Measurements from ENCODE around the gene ADPRS.
A peak's percentile ranks its signal among the peaks of the same experiment; 100 is the strongest.

The ADPRS gene, protein sequence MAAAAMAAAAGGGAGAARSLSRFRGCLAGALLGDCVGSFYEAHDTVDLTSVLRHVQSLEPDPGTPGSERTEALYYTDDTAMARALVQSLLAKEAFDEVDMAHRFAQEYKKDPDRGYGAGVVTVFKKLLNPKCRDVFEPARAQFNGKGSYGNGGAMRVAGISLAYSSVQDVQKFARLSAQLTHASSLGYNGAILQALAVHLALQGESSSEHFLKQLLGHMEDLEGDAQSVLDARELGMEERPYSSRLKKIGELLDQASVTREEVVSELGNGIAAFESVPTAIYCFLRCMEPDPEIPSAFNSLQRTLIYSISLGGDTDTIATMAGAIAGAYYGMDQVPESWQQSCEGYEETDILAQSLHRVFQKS

DNA sequence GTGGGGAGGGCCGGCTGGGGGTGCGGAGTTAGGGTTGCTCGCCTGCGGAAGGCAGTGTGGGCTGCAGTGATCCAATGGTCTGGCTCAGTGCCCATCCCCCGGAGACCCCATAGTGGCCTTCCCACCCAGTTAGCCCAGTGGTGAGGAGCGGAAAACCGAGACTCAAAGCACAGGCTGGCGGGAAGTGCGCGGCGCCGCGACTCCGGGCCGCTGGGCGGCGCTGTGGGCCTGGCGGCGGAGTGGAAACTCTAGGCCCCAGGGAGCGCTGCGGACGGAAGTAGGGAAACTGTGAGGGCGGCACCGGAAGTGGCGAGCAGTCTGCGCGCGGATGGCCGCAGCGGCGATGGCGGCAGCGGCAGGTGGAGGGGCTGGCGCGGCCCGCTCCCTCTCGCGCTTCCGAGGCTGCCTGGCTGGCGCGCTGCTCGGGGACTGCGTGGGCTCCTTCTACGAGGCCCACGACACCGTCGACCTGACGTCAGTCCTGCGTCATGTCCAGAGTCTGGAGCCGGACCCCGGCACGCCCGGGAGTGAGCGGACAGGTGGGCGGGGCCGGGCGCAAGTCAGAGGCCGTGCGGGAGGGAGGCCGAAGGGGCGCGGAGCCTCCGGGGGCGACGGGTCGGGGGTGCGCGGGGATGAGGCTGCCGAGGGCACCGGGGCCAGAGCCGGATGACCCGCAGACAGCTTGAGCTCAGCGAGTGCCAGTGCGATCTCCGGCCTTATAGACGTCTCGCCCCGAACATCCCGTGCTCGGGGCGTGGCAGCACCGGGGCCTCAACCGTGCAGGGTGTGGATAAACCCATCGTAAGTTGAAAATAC, at the start of gene ADPRS:
ADPRS (plus strand) TSS at position 316 of the 816 bp plus-strand sequence; CDS start at position 329, 13 bp downstream.
- DNase-seq (ENCODE audit: low read depth): peak; percentile 88

DNA sequence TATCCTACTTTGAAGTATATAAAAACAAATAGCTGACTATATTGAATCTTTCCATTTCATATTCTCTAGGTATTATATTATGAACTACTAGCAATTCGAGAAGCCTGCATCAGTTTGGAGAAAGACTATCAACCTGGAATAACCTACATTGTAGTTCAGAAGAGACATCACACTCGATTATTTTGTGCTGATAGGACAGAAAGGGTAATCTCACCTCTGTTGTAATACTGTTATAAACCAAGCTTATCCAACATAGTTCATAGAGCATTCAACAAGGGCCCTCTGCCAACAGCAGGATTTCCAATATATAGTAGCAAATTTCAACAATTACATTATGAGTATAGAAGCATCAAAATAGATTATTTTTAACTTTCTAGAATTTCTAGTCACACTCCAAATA, 48.5 kb upstream of the ADPRS start:
- no peak for DNase-seq (ENCODE audit: low read depth)

DNA sequence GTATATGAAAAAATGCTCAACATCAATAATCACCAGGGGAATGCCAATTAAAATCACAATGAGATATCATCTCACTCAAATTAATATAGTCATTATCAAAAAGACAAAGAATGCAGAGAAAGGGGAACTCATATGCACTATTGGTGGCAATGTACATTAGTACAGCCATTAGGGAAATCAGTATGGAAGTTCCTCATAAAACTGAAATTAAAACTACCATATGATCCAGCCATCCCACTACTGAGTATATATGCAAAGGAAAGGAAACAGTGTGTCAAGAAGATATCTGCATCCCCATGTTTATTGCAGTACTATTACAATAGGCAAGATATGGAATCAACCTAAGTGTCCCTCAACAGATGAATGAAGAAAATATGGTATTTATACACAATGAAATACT, 36.9 kb upstream of the ADPRS start:
- DNase-seq (ENCODE audit: low read depth): no peak

DNA sequence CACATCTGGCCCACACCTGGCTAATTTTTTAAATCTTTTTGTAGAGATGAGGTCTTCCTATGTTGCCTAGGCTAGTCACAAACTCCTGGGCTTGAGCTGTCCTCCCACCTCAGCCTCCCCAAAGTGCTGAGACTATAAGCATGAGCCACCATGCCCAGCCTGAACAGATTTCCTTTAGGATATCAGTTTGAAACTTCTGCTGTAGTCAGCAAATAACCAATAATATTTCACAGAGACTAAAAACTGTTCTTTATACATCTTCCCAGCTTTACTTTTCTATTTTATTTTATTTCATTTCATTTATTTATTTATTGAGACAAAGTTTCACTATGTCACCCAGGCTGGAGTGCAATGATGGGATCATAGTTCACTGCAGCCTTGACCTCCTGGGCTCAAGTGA, 34.7 kb upstream of the ADPRS start:
- DNase-seq (ENCODE audit: low read depth): no peak

DNA sequence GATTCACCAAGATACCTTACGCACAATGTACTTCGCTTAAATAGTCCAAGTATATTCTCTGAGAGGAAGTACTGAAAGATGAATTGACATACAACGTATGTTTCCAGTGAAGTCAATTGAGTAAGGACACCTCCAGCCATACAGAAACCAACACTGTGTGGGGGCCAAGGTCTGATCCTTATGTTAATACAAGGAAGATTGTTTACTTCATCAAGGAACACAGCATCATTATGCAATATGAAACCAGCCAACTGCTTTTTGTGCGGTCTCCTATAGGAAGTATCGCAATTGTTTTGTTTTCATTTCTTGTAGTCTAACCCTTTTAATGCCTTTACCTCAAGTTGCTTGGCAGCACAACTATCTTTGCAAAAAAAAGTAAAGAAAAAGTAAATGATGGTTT, 33.0 kb upstream of the ADPRS start:
- no peak for DNase-seq (ENCODE audit: low read depth)

DNA sequence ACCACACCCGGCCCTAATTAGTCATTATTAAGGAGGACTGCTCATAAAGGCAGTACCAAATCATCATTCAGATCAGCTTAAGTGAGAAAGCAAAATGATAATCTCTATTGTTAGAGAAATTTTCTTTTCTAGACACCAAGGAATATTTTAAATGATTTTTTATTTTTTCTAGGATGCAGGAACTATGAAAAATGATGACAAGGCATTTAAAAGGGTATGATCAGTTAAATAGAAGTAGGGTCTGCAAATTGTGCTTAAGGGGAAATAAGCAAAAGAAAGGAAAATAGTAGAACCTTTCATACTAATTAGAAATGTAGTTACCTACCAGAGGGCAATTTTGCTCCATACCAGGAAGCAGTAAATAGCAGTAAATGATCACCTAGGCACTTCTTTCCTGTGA, 26.4 kb upstream of the ADPRS start:
- DNase-seq (ENCODE audit: low read depth): no peak

DNA sequence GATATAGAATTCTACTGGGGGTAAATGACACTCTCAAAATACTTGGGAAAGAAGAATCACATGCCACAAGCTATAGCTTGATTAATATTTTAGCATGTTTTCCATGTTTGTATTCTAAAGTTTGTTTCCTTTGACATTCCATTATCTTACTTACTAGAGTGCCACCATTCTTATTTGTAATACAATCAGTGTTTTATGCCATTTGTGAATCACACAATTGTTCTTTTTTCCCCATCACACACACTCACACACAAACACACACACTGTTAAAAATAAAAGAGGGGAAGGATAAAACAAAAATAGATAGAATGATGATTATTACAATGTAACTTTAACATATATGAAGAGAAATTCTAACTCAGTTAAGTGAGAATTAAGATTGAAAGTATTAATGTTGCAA, 20.8 kb upstream of the ADPRS start:
- no peak for DNase-seq (ENCODE audit: low read depth)

DNA sequence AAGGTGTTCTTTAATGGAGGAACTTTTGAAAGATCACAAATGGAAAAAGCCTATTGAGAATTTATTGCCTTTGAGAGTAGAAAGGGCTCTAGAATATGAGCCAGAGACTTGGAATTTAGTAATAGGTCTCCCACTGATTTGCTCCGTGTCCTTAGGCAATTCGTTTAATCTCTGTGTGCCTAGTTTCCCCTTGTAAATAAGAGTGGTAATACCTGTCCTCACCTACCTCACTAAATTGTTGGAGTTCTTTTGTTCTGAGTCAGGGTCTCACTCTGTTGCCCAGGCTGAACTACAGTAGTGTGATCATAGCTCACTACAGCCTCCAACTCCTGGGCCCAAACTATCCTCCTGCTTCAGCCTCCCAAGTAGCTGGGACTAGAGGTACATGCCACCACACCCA, 19.8 kb upstream of the ADPRS start:
- no peak for DNase-seq (ENCODE audit: low read depth)

DNA sequence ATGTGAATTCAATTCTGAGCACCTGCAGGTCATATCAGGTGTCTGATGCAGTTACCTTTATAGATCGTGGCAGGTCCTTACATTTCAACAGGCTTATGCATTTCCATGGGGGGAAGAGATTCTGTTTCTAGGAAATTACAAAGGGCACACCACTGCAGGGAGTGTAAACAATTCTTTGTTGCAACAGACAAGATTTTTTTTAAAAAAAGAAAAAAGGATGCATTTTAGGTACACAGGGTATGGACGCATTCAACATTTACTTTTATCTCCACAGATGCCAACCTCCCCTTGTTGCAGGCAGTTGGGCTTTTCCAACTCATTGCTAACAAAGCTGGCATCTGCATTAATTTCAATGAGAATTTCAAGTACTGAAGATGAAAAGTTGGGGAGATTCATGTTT, 18.3 kb upstream of the ADPRS start:
- no peak for DNase-seq (ENCODE audit: low read depth)

DNA sequence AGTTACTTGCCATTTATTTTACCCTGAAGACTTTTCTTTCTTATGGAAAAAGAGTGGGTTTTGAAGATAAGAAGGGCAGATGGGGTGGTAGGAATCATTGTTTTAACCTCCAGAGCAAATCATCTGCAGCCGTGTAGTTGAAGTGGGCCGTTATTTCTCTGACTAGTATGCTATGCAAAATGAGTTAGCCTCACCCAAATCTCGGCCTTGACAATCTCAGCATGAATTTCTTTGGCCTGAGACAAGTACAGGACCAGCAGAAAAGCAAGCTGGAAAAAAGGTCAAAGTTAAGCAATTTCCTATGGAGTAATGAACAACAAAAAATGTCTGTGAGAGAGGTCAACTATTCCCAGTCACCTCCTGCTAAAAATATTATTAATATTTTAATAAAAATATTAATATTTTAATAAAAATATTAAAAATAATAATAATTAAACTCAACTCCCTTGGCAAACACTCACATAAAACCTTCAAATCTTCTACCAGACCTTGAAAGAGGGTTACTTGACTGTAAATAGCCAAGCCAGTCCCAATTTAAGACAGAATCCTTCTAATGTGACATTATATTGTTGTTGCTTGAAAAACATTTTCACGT, 11.6 kb upstream of the ADPRS start:
- DNase-seq (ENCODE audit: low read depth): no peak

DNA sequence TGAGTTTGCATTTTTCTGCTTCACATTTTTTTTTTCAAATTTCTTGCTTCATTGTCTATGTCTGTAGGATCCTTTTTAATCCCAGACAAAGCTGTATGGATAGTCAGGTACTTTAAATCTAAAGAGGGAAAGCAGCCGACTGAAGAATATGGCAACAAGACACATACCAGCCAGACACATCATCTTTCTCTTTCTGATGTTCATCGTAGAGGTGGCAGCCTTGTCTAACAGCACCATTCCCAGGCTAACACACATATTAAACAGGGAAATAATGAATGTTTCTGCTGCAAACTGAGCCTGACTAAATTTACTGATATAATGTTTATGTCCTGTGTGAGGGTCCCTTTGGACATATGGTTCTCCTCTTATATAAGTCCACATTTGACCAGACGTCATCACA, 8.5 kb upstream of the ADPRS start:
- DNase-seq (ENCODE audit: low read depth): no peak

DNA sequence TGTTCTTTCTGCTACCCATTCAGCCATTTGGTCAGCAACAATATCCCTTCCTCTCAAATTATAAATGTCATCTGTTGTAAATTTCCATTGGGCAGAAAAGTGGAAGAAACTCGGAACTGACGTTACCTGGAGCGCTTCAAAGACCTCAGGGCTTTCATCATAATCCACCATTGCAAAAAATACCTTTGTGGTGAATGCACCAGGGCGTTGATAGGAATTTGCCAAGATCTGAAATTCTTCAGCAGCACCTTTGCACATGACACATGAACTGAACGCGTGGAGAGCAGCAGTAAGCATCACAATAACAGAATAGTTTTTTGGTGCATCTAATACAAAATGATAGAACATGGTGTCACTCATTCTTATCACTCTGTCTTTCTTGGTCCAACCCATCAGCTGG, 7.9 kb upstream of the ADPRS start:
- DNase-seq (ENCODE audit: low read depth): no peak

DNA sequence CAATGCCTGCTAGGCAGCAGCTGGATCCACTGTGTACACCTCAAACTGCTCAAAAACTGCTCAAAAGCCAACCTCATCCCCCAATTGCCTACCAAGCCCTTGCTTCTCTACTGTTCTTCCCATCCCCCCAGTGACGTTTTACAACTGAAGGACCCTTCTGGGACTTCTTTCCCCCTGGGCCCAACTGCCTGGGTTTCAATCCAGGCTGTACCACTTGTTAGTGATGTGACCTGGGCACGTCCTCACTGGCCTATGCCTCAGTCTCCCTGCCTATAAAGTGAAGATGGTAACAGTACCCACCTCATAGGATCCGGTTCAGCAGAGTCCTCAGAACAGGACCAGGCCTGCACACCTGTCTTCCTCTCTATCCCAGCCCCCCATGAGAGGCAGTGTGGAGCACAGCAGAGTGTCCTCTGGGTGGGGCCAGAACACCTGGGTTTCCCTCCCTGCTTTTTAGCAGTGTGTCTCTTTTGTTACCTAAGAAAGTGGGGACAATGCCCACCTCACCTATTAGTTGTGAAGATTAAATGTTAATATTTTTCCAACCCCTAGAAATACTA, 6.7 kb upstream of the ADPRS start:
- no peak for DNase-seq (ENCODE audit: low read depth)

DNA sequence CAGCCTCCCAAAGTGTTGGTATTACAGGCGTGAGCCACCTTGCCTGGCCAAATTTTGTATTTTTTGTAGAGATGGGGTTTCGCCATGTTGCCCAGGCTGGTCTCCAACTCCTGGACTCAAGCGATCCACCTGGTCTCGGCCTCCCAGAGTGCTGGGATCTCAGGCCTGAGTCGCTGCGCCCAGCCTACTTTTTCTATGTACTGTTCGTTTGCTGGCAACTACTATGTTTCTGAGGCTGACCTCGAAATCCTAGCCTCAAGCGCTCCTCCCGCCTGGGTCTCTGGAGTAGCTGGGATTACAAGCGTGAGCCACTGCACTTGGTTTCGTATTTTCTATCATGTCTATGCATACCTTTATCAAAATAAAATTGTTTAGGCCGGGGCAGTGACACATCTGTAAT, 5.5 kb upstream of the ADPRS start:
- DNase-seq (ENCODE audit: low read depth): no peak

DNA sequence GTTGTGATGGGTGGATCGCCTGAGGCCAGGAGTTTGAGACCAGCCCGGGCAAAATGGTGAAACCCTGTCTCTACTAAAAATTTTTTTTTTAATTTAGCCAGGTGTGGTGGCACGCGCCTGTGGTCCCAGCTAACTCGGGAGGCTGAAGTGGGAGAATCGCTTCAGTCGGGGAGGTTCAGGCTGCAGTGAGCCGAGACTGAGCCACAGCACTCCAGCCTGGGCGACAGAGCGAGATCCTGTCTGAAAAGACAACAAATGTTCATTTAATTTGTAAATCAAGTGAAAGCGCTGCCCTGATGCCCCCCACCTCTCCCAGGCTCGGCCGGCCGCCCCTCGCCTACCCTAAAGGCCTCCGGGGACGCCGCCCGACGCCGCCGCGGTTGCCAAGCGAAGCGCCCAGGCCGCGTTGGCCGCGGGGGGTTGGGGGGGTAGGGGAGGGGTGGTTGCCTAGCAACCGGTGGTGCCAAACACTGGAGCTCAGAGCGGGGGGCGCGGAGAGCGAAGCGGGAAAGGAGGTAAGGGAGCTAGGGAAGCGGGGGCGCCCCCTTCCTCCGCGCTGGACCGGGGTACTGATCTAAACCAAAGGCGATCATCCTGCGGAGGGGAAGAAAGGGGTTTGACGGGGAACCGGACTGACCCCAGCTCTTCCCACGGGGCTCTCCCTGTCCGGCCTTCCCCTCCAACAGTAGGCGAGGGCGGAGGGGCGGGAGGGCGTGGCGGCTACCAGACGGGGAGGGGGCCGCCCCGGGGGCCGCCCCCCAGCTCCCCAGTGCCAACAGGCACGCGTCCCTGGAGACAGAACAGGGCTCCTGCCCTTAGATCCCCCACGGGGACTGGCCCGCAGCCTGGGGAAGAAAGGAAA, 4.8 kb upstream of the ADPRS start, which contains the start of gene TEKT2:
TEKT2 (plus strand) TSS at position 460 of the 862 bp plus-strand sequence. CDS start 828 bp downstream, outside the sequence.
- DNase-seq (ENCODE audit: low read depth): no peak

DNA sequence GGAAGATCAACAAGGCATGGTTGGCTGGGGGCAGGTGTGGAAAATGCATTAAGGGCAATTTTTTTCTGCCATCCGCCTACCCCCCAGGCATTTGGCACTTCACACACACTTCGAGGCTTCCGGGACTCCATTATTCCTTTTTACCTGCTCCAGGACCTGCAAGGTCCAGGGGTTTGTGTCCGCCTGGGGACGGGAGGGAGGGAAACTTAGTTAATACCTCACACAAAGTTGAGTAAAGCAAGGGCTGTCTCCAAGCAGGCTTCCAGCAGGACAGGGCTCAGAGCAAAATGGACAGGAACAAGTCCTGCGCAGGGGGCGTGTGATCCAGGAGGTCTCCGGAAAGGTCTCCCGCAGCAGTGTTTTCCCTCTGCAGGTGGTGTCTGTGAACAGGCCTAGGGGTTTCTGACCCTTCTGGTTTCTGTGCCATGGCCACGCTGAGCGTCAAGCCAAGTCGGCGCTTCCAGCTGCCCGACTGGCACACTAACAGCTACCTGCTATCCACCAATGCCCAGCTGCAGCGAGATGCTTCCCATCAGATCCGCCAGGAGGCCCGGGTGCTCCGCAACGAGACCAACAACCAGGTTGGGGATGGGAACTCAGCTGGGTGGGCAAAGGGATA, 4.1 kb upstream of the ADPRS start:
- DNase-seq (ENCODE audit: low read depth): no peak

DNA sequence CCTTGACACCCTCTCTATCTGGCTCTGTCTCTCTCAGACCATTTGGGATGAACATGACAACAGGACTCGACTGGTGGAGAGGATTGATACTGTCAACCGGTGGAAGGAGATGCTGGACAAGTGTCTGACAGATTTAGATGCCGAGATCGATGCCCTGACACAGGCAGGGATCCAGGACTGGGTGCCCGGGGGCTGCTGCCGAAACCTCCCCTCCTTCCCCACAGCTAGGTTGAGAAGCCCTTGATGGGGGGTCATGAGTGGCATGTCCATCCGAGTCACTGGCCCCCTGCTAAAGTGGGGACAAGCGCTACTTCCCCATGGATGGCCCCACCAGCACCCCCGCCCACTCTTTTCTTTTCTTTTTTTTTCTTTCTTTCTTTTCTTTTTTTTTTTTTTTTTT, 3.6 kb upstream of the ADPRS start:
- no peak for DNase-seq (ENCODE audit: low read depth)

DNA sequence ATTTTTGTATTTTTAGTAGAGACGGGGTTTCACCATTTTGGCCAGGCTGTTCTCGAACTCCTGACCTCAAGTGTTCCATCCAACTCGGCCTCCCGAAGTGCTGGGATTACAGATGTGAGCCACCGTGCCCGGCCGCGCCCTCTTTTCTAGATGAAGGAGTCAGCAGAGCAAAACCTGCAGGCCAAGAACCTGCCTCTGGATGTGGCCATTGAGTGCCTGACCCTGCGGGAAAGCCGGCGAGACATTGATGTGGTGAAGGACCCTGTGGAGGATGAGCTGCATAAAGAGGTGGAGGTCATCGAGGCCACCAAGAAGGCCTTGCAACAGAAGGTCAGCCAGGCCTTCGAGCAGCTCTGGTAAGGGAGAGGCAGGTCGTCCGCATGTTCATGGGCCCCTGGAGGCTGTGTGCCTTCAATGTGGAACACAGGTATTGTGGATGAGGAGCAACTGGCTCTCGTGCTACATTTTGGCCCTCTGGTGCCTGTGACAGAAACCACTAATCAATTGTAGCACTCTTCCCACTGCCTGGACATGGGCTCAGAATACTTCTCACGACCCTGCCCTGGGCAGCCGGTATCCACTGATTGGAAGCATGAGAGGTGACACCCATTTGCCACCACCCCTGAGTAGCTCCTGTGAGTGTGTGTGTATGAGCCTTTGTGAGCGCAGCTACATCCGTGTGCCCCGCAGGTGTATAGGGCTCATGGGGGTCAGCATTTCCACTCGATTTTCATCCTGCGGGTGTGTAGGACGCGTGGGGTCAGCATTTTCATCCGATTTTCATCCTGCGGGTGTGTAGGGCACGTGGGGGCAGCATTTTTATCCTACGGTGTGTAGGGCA, 2.8 kb upstream of the ADPRS start:
- no peak for DNase-seq (ENCODE audit: low read depth)

DNA sequence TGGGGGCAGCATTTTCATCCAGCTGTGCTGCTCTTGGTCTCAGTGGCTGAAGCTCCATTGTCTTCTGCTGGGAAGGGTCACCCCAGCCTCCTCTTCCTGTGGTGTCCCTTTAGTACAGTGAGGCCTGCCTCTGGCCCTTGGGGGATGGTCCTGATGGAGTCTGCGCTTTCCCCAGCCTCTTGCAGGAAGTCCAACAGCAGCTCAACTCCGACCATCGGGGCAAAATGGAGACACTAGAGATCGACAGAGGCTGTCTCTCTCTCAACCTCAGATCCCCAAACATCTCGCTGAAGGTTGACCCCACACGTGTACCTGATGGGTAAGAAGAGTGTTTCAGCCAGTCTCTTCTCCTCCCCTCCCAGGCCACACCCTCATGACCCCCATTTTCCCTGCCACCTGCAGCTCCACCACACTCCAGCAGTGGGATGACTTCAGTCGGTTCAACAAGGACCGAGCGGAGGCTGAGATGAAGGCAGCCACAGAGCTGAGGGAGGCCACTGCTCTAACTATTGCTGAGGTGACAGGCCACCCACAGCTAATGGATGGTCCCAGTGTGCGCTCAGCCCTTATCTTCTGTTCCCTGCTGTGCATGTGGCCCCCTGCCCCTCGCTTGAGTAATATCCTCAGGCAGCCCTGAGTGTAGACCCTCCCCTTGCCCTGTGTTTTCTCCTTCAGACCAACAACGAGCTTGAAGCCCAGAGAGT, 2.0 kb upstream of the ADPRS start:
- no peak for DNase-seq (ENCODE audit: low read depth)

Measured in activated T-helper 1 cell treated with Interleukin-2 at 50 U/mL for 16 hours (primary cell).